GM23338 (cell line): ENCODE results near the gene WDR41. TPM values are rescaled to one million over a fixed set of nuclear protein-coding genes. Genes with fewer than 3 reads are reported as not detected.

Experiments used
- CREB1 ChIP-seq: fragments of 250-450 bp; sonication (Bioruptor Pico); IDR thresholded peaks from 2 replicates; pipeline ENCODE4 v1.5.0; 2020; ENCODE audit warnings: low read depth, mild to moderate bottlenecking, moderate library complexity
- EZH2 ChIP-seq: fragments of 200-600 bp; sonication (generic); IDR thresholded peaks from one replicate; pipeline ENCODE4 v1.8.0; 2017; ENCODE audit warnings: antibody characterized with exemption, mild to moderate bottlenecking, low read depth; ENCODE audit not compliant: unreplicated experiment
- EZH2phosphoT487 ChIP-seq: fragments of 200-600 bp; sonication (generic); IDR thresholded peaks from one replicate; pipeline ENCODE4 v1.8.1; 2018; ENCODE audit warnings: antibody characterized with exemption; ENCODE audit not compliant: unreplicated experiment
- POLR2AphosphoS5 ChIP-seq: IDR thresholded peaks from 2 replicates; pipeline ENCODE4 v1.6.1; 2016; ENCODE audit warnings: antibody characterized with exemption, low read depth
- STAT1 ChIP-seq: IDR thresholded peaks from one replicate; pipeline ENCODE4 v1.6.1; 2016; ENCODE audit warnings: antibody characterized with exemption; ENCODE audit not compliant: unreplicated experiment
- ZNF331 ChIP-seq: fragments of 250-450 bp; sonication (Bioruptor Pico); IDR thresholded peaks from 2 replicates; pipeline ENCODE4 v1.5.0; 2020; ENCODE audit warnings: low read depth, mild to moderate bottlenecking, moderate library complexity
- polyA plus RNA-seq: library from polyadenylated mRNA; unstranded; fragments of >200 nt; fragmentation: Nextera tagmentation; extraction: Ambion mirVana; gene quantifications from 2 replicates; pipeline ENCODE4 v1.2.1, GENCODE V29; 2016
- total RNA-seq: library from RNA; depleted of rRNA; stranded (reverse); fragments of >200 nt; shearing (Covaris generic); gene quantifications from 2 replicates; pipeline ENCODE4 v1.2.3, GENCODE V29; 2014
- TF ChIP-seq, protein P1 (sequence below): fragments of 250-450 bp; sonication (Bioruptor Pico); IDR thresholded peaks from 2 replicates; pipeline ENCODE4 v1.5.0; 2020; ENCODE audit warnings: mild to moderate bottlenecking, moderate library complexity
- TF ChIP-seq, protein P2 (sequence below): IDR thresholded peaks from one replicate; pipeline ENCODE4 v1.6.1; 2018; ENCODE audit warnings: antibody characterized with exemption; ENCODE audit not compliant: unreplicated experiment

Gene WDR41
- total and polyA plus RNA-seq, 2 experiments from 2014 or later = 19.1 to 40.4 TPM

GRCh38 chr5:77444356-77444755 is 47.8 kb downstream of the WDR41 start (continued):
- TF ChIP-seq, protein P1, sequence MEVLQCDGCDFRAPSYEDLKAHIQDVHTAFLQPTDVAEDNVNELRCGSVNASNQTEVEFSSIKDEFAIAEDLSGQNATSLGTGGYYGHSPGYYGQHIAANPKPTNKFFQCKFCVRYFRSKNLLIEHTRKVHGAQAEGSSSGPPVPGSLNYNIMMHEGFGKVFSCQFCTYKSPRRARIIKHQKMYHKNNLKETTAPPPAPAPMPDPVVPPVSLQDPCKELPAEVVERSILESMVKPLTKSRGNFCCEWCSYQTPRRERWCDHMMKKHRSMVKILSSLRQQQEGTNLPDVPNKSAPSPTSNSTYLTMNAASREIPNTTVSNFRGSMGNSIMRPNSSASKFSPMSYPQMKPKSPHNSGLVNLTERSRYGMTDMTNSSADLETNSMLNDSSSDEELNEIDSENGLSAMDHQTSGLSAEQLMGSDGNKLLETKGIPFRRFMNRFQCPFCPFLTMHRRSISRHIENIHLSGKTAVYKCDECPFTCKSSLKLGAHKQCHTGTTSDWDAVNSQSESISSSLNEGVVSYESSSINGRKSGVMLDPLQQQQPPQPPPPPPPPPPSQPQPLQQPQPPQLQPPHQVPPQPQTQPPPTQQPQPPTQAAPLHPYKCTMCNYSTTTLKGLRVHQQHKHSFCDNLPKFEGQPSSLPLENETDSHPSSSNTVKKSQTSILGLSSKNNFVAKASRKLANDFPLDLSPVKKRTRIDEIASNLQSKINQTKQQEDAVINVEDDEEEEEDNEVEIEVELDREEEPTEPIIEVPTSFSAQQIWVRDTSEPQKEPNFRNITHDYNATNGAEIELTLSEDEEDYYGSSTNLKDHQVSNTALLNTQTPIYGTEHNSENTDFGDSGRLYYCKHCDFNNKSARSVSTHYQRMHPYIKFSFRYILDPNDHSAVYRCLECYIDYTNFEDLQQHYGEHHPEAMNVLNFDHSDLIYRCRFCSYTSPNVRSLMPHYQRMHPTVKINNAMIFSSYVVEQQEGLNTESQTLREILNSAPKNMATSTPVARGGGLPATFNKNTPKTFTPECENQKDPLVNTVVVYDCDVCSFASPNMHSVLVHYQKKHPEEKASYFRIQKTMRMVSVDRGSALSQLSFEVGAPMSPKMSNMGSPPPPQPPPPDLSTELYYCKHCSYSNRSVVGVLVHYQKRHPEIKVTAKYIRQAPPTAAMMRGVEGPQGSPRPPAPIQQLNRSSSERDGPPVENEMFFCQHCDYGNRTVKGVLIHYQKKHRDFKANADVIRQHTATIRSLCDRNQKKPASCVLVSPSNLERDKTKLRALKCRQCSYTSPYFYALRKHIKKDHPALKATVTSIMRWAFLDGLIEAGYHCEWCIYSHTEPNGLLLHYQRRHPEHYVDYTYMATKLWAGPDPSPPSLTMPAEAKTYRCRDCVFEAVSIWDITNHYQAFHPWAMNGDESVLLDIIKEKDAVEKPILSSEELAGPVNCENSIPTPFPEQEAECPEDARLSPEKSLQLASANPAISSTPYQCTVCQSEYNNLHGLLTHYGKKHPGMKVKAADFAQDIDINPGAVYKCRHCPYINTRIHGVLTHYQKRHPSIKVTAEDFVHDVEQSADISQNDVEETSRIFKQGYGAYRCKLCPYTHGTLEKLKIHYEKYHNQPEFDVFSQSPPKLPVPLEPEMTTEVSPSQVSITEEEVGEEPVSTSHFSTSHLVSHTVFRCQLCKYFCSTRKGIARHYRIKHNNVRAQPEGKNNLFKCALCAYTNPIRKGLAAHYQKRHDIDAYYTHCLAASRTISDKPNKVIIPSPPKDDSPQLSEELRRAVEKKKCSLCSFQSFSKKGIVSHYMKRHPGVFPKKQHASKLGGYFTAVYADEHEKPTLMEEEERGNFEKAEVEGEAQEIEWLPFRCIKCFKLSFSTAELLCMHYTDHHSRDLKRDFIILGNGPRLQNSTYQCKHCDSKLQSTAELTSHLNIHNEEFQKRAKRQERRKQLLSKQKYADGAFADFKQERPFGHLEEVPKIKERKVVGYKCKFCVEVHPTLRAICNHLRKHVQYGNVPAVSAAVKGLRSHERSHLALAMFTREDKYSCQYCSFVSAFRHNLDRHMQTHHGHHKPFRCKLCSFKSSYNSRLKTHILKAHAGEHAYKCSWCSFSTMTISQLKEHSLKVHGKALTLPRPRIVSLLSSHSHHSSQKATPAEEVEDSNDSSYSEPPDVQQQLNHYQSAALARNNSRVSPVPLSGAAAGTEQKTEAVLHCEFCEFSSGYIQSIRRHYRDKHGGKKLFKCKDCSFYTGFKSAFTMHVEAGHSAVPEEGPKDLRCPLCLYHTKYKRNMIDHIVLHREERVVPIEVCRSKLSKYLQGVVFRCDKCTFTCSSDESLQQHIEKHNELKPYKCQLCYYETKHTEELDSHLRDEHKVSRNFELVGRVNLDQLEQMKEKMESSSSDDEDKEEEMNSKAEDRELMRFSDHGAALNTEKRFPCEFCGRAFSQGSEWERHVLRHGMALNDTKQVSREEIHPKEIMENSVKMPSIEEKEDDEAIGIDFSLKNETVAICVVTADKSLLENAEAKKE (CRISPR knock-in tag) = no peak
- TF ChIP-seq EZH2 (no peak), POLR2AphosphoS5 (no peak), ZNF331 (CRISPR knock-in tag) (no peak), EZH2phosphoT487 (no peak), STAT1 (no peak), CREB1 (CRISPR knock-in tag) (no peak)
- TF ChIP-seq, protein P2, sequence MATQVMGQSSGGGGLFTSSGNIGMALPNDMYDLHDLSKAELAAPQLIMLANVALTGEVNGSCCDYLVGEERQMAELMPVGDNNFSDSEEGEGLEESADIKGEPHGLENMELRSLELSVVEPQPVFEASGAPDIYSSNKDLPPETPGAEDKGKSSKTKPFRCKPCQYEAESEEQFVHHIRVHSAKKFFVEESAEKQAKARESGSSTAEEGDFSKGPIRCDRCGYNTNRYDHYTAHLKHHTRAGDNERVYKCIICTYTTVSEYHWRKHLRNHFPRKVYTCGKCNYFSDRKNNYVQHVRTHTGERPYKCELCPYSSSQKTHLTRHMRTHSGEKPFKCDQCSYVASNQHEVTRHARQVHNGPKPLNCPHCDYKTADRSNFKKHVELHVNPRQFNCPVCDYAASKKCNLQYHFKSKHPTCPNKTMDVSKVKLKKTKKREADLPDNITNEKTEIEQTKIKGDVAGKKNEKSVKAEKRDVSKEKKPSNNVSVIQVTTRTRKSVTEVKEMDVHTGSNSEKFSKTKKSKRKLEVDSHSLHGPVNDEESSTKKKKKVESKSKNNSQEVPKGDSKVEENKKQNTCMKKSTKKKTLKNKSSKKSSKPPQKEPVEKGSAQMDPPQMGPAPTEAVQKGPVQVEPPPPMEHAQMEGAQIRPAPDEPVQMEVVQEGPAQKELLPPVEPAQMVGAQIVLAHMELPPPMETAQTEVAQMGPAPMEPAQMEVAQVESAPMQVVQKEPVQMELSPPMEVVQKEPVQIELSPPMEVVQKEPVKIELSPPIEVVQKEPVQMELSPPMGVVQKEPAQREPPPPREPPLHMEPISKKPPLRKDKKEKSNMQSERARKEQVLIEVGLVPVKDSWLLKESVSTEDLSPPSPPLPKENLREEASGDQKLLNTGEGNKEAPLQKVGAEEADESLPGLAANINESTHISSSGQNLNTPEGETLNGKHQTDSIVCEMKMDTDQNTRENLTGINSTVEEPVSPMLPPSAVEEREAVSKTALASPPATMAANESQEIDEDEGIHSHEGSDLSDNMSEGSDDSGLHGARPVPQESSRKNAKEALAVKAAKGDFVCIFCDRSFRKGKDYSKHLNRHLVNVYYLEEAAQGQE = no peak
